GM12878 (cell line): ENCODE measurements around the gene DMPK. TPM values are rescaled to one million over a fixed set of nuclear protein-coding genes. Genes with fewer than 3 reads are reported as not detected.
A peak's percentile ranks its signal among the peaks of the same experiment; 100 is the strongest.

ENCODE experiments used
- ATAC-seq: fragments of 200-7000 bp; cut with Tn5 transposase; 3 replicates; pipeline ENCODE4 v1.9.1; 2020; ENCODE audit warnings: mild to moderate bottlenecking, moderate library complexity
- BruUV-seq: library from RNA; stranded (reverse); fragments of 400-500 nt; replicated peaks from 2 replicates; lab custom pipeline; 2021; lab: Mats Ljungman, UMichigan
- CTCF ChIA-PET: fragments of 300-600 bp; sonication (Branson Sonifier 250); formaldehyde crosslinking; extraction: SDS; loops from one replicate; lab custom pipeline; 2021; ENCODE audit warnings: inconsistent platforms; lab: Yijun Ruan, JAX
- POLR2A ChIA-PET: fragments of 350-600 bp; formaldehyde crosslinking; extraction: SDS; loops from one replicate; lab custom pipeline; 2021; ENCODE audit warnings: inconsistent platforms; lab: Charles Lee
- RAD21 ChIA-PET: fragments of 300-600 bp; sonication (Branson Sonifier 250); formaldehyde crosslinking; loops from one replicate; lab custom pipeline; 2023; ENCODE audit warnings: antibody characterized with exemption; ENCODE audit not compliant: unreplicated experiment; lab: Charles Lee
- SMC1A ChIA-PET: fragments of 300-600 bp; sonication (Branson Sonifier 250); formaldehyde crosslinking; loops from one replicate; lab custom pipeline; 2023; ENCODE audit not compliant: unreplicated experiment, uncharacterized antibody; lab: Charles Lee
- DNase-seq: peaks from one replicate; pipeline ENCODE4 v3.0.0-alpha.2; 2011; ENCODE audit warnings: low read depth, low spot score
- FAIRE-seq: peaks from 3 replicates; lab custom pipeline; 2011; peaks lifted over from hg19 to GRCh38; lab: Jason Lieb, UNC
- H2AFZ ChIP-seq: 2 replicates; pipeline ENCODE4 v1.6.0; 2011; ENCODE audit warnings: low read depth, low read length, control low read depth; ENCODE audit not compliant: control insufficient read depth
- H3K27ac ChIP-seq: 2 replicates; pipeline ENCODE4 v1.5.1; 2011; ENCODE audit warnings: control low read depth; ENCODE audit not compliant: control insufficient read depth, insufficient read depth
- H3K27me3 ChIP-seq, 2 experiments: replicated peaks in 1 of 2; 2 replicates each; pipeline versions ENCODE4 v1.6.0 to v1.6.1; 2011; ENCODE audit warnings: low read length in 1 of 2; ENCODE audit not compliant: control insufficient read depth in 2 of 2, insufficient read depth in 2 of 2
- H3K36me3 ChIP-seq, 2 experiments: 2 replicates each; pipeline ENCODE4 v1.5.1; 2011; ENCODE audit warnings: low read length in 1 of 2; ENCODE audit not compliant: control insufficient read depth in 2 of 2, insufficient read depth in 2 of 2
- H3K4me1 ChIP-seq: 2 replicates; pipeline ENCODE4 v1.6.1; 2011; ENCODE audit warnings: mild to moderate bottlenecking, low read length, moderate library complexity, mixed read lengths; ENCODE audit not compliant: control insufficient read depth, insufficient read depth
- H3K4me2 ChIP-seq: 2 replicates; pipeline ENCODE4 v1.6.0; 2011; ENCODE audit warnings: control low read depth; ENCODE audit not compliant: control insufficient read depth, insufficient read depth
- H3K4me3 ChIP-seq: fragments of 200-600 bp; sonication (generic); 2 replicates; pipeline ENCODE4 v1.5.1; 2016
- H3K79me2 ChIP-seq: 2 replicates; pipeline ENCODE4 v1.6.0; 2011; ENCODE audit warnings: low read length; ENCODE audit not compliant: control insufficient read depth, insufficient read depth
- H3K9ac ChIP-seq: 2 replicates; pipeline ENCODE4 v1.8.0; 2011; ENCODE audit warnings: low read length, control low read depth, mixed read lengths; ENCODE audit not compliant: control insufficient read depth, insufficient read depth
- H3K9me3 ChIP-seq: replicated peaks from 3 replicates; pipeline ENCODE4 v1.5.1; 2011; ENCODE audit warnings: mild to moderate bottlenecking, low read length; ENCODE audit not compliant: control insufficient read depth, insufficient read depth
- H4K20me1 ChIP-seq: 2 replicates; pipeline ENCODE4 v1.6.0; 2011; ENCODE audit not compliant: control insufficient read depth, insufficient read depth
- HDGF ChIP-seq: fragments of 450-650 bp; IDR thresholded peaks from 2 replicates; pipeline ENCODE4 v1.6.1; 2016; ENCODE audit warnings: antibody characterized with exemption
- NFXL1 ChIP-seq: fragments of 450-650 bp; IDR thresholded peaks from 2 replicates; pipeline ENCODE4 v1.6.1; 2017; ENCODE audit warnings: antibody characterized with exemption, mild to moderate bottlenecking, borderline replicate concordance
- NRF1 ChIP-seq: conservative IDR thresholded peaks from 2 replicates; pipeline ENCODE4 v1.6.1; 2011; ENCODE audit warnings: mild to moderate bottlenecking, low read depth, low read length, improper control_type of control experiment
- POLR2A ChIP-seq: IDR thresholded peaks from 2 replicates; pipeline ENCODE4 v1.6.1; 2011; ENCODE audit warnings: low read depth, mild to moderate bottlenecking, low read length
- ZSCAN29 ChIP-seq: fragments of 450-650 bp; IDR thresholded peaks from 2 replicates; pipeline ENCODE4 v1.6.1; 2017; ENCODE audit warnings: mild to moderate bottlenecking, moderate library complexity
- WGBS: methylation state at CpG from one replicate; pipeline ENCODE4 v1.1.6; 2016; ENCODE audit warnings: low lambda C conversion rate; ENCODE audit not compliant: insufficient replicate concordance, insufficient coverage; ENCODE audit errors: missing lambda C conversion rate; 5-methylcytosine and 5-hydroxymethylcytosine counted together
- in situ Hi-C: fragments of 300-500 bp; cut with MboI; formaldehyde crosslinking; loops from 9 replicates; pipeline ENCODE4 v1.14.3; 2018; ENCODE audit warnings: mixed read lengths
- intact Hi-C: fragments of 100-400 bp; cut with micrococcal nuclease; formaldehyde crosslinking; loops from one replicate; pipeline ENCODE4 v1.14.2; 2022; ENCODE audit not compliant: unreplicated experiment
- polyA plus RNA-seq, 11 experiments: library from polyadenylated mRNA; depleted of rRNA in 4 of 11; unstranded in 6 of 11; stranded (reverse) in 5 of 11; fragments of >200 nt; fragmentation: Nextera tagmentation in 4 of 11; fragmentation: Illumina TruSeq in 1 of 11; extraction: Ambion mirVana in 4 of 11; extraction: Trizol in 1 of 11; gene quantifications; 1 replicate in 1 of 11; 2 replicates in 10 of 11; pipeline versions ENCODE4 v1.2.1 to v1.2.3, GENCODE V29; 2011 to 2016; ENCODE audit warnings: inconsistent platforms in 2 of 11, missing spikeins in 2 of 11, low read depth in 1 of 11
- total RNA-seq, 4 experiments: library from RNA; depleted of rRNA in 3 of 4; stranded (reverse); fragments of >200 nt in 3 of 4; fragmentation: Illumina TruSeq in 1 of 4; extraction: Trizol in 1 of 4; gene quantifications; 2 replicates each; pipeline versions ENCODE4 v1.2.1 to v1.2.3, GENCODE V29; 2013 to 2021
- TF ChIP-seq, protein P1 (sequence below): fragments of 450-650 bp; IDR thresholded peaks from 2 replicates; pipeline ENCODE4 v1.6.1; 2017; ENCODE audit warnings: mild to moderate bottlenecking
- TF ChIP-seq, protein P2 (sequence below): IDR thresholded peaks from 2 replicates; pipeline ENCODE4 v1.6.1; 2011; ENCODE audit warnings: mild to moderate bottlenecking, low read depth, low read length, moderate library complexity; ENCODE audit not compliant: insufficient replicate concordance
- TF ChIP-seq, protein P3 (sequence below): IDR thresholded peaks from 2 replicates; pipeline ENCODE4 v1.6.1; 2011; ENCODE audit warnings: borderline replicate concordance, low read depth, mild to moderate bottlenecking, moderate library complexity, mixed read lengths, low read length; ENCODE audit not compliant: insufficient read depth; ENCODE audit errors: extremely low read length
- TF ChIP-seq, protein P4 (sequence below): IDR thresholded peaks from 2 replicates; pipeline ENCODE4 v1.6.1; 2011; ENCODE audit warnings: low read depth, low read length, improper control_type of control experiment, borderline replicate concordance
- TF ChIP-seq, protein P5 (sequence below): fragments of 450-650 bp; IDR thresholded peaks from 2 replicates; pipeline ENCODE4 v1.6.1; 2016; ENCODE audit warnings: mild to moderate bottlenecking

DMPK gene
- total and polyA plus RNA-seq, 10 of the 15 experiments (the other 5 are each of a cell fraction or from before 2014, with no cell fraction given): 0.60 to 33.6 (median 5.2) TPM

DNA sequence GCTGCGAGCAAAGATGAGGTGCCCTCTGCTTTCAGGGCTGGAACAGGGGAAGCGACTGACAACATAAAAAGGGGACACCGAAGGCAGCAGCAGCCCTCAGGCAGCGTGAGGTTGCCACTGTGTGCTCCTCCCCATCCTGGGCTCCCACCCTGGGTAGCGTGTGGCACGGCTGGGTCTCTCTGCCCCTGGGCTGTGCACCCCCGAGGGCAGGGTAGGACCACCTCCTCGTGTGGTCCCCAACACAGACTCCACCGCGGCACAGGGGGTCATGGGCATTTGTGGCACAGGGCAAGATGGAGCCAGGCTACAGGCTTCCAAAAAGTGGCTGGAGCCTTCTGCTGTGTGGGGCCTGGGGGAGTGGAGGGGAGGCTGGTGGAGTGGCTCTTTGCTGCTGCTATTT, 39.3 kb upstream of the DMPK start:
- intact Hi-C loops: no loop called here
- TF ChIP-seq ZSCAN29 (no peak), POLR2A (peak; percentile 43; the same call in 1 of the 2 replicates)
- peaks cover 15 to 33% of the 10 kb centered on the region in 2 experiments for H3K36me3 ChIP-seq

DNA sequence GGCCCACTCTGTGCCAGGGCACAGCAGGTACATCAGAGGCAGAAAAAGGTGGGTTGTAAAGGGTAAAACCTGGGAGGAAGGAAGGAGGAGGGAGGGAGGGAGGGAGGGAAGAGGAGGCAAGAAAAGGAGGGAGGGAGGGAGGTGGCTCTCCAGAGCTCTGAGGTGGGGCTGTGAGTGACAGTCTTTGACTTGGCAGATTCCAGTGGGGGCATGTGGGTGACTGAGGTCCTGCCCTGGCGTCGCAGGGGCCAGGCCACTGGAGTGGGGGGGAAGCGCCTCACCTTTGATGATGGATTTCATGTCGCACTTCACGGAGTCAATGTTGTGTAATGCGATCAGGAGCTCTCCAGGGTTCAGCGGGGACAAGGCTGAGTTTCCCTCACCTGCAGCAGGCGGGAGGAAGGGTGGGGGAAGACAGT, 38.8 kb upstream of the DMPK start:
- no peak overlapping the region for H3K4me3 ChIP-seq
- ChIA-PET SMC1A (no interaction called here), POLR2A (no interaction called here), CTCF (no interaction called here), RAD21 (no interaction called here)
- no TSS peak for BruUV-seq
- H3K9me3 ChIP-seq: no peaks in the 10 kb centered on the region
- H4K20me1 ChIP-seq: no peaks in the 10 kb centered on the region
- H3K4me1 ChIP-seq: no peaks in the 10 kb centered on the region
- H3K79me2 ChIP-seq: no peaks in the 10 kb centered on the region
- in situ Hi-C loops (no loop called here), intact Hi-C loops (no loop called here)
- no peak overlapping the region for H3K4me2 ChIP-seq
- over 99% methylated on average over 8 of the region's 8 CpGs for WGBS
- ATAC-seq (no peak), DNase-seq (no peak), FAIRE-seq (no peak)
- H3K27ac ChIP-seq: no peak overlapping the region
- H3K27me3 ChIP-seq: no peaks in the 10 kb centered on the region
- peaks cover 15 to 33% of the 10 kb centered on the region in 2 experiments for H3K36me3 ChIP-seq
- H3K9ac ChIP-seq: no peak overlapping the region
- no peak overlapping the region for H2AFZ ChIP-seq
- TF ChIP-seq, protein P1, sequence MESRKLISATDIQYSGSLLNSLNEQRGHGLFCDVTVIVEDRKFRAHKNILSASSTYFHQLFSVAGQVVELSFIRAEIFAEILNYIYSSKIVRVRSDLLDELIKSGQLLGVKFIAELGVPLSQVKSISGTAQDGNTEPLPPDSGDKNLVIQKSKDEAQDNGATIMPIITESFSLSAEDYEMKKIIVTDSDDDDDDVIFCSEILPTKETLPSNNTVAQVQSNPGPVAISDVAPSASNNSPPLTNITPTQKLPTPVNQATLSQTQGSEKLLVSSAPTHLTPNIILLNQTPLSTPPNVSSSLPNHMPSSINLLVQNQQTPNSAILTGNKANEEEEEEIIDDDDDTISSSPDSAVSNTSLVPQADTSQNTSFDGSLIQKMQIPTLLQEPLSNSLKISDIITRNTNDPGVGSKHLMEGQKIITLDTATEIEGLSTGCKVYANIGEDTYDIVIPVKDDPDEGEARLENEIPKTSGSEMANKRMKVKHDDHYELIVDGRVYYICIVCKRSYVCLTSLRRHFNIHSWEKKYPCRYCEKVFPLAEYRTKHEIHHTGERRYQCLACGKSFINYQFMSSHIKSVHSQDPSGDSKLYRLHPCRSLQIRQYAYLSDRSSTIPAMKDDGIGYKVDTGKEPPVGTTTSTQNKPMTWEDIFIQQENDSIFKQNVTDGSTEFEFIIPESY: no peak
- TF ChIP-seq HDGF (no peak), NFXL1 (no peak), NRF1 (no peak)
- TF ChIP-seq, protein P2, sequence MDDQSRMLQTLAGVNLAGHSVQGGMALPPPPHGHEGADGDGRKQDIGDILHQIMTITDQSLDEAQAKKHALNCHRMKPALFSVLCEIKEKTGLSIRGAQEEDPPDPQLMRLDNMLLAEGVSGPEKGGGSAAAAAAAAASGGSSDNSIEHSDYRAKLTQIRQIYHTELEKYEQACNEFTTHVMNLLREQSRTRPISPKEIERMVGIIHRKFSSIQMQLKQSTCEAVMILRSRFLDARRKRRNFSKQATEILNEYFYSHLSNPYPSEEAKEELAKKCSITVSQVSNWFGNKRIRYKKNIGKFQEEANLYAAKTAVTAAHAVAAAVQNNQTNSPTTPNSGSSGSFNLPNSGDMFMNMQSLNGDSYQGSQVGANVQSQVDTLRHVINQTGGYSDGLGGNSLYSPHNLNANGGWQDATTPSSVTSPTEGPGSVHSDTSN: no peak
- TF ChIP-seq, protein P3, sequence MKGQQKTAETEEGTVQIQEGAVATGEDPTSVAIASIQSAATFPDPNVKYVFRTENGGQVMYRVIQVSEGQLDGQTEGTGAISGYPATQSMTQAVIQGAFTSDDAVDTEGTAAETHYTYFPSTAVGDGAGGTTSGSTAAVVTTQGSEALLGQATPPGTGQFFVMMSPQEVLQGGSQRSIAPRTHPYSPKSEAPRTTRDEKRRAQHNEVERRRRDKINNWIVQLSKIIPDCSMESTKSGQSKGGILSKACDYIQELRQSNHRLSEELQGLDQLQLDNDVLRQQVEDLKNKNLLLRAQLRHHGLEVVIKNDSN: no peak
- TF ChIP-seq, protein P4, sequence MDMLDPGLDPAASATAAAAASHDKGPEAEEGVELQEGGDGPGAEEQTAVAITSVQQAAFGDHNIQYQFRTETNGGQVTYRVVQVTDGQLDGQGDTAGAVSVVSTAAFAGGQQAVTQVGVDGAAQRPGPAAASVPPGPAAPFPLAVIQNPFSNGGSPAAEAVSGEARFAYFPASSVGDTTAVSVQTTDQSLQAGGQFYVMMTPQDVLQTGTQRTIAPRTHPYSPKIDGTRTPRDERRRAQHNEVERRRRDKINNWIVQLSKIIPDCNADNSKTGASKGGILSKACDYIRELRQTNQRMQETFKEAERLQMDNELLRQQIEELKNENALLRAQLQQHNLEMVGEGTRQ: no peak
- TF ChIP-seq, protein P5, sequence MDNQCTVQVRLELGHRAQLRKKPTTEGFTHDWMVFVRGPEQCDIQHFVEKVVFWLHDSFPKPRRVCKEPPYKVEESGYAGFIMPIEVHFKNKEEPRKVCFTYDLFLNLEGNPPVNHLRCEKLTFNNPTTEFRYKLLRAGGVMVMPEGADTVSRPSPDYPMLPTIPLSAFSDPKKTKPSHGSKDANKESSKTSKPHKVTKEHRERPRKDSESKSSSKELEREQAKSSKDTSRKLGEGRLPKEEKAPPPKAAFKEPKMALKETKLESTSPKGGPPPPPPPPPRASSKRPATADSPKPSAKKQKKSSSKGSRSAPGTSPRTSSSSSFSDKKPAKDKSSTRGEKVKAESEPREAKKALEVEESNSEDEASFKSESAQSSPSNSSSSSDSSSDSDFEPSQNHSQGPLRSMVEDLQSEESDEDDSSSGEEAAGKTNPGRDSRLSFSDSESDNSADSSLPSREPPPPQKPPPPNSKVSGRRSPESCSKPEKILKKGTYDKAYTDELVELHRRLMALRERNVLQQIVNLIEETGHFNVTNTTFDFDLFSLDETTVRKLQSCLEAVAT: no peak

More for the DNA sequence above, 39.3 kb upstream of the DMPK start:
- H3K79me2 ChIP-seq: no peaks in the 10 kb centered on the region
- ChIA-PET SMC1A (no interaction called here), POLR2A (no interaction called here), RAD21 (no interaction called here), CTCF (no interaction called here)
- H3K4me2 ChIP-seq: no peak overlapping the region
- H3K27ac ChIP-seq: no peak overlapping the region
- no peak overlapping the region for H3K9ac ChIP-seq
- H3K9me3 ChIP-seq: no peaks in the 10 kb centered on the region
- no peak for ATAC-seq
- no TSS peak for BruUV-seq
- DNase-seq: no peak
- FAIRE-seq: no peak
- no peaks in the 10 kb centered on the region for H3K4me1 ChIP-seq
- in situ Hi-C loops: no loop called here
- no peak overlapping the region for H3K4me3 ChIP-seq
- WGBS: 92% methylated on average over 10 of the region's 10 CpGs
- H4K20me1 ChIP-seq: no peaks in the 10 kb centered on the region
- H2AFZ ChIP-seq: no peak overlapping the region
- no peaks in the 10 kb centered on the region for H3K27me3 ChIP-seq
